ENCODE data around the gene NHLRC4.

Gene NHLRC4

GRCh38 chr16:548586-548985 is 18.2 kb upstream of the NHLRC4 start:
- in situ Hi-C loops (cut with HindIII; ENCODE audit: low sequenced_read_pairs) = loop anchor here (25.0 kb wide), 1 partner anchor 89 kb away; the partner anchor contains the start of genes MCRIP2, METTL26, WDR90 and WFIKKN1

GRCh38 chr16:549544-550263 is 17.1 kb upstream of the NHLRC4 start:
- in situ Hi-C loops (cut with HindIII; ENCODE audit: low sequenced_read_pairs) = loop anchor here (25.0 kb wide), 1 partner anchor 88 kb away; the partner anchor contains the start of genes MCRIP2, METTL26, WDR90 and WFIKKN1

GRCh38 chr16:551210-551609 is 15.6 kb upstream of the NHLRC4 start:
- in situ Hi-C loops (cut with HindIII; ENCODE audit: low sequenced_read_pairs) = no loop called here

- in situ Hi-C loops (cut with HindIII; ENCODE audit: low sequenced_read_pairs) = no loop called here
Measured at GRCh38 chr16:552171-552570, 14.6 kb upstream of the NHLRC4 start.

- in situ Hi-C loops (cut with HindIII; ENCODE audit: low sequenced_read_pairs) = no loop called here
Measured at GRCh38 chr16:553601-554296, 13.1 kb upstream of the NHLRC4 start.

GRCh38 chr16:554297-554621 is 12.5 kb upstream of the NHLRC4 start:
- in situ Hi-C loops (cut with HindIII; ENCODE audit: low sequenced_read_pairs) = no loop called here

GRCh38 chr16:554640-555365 is 12.0 kb upstream of the NHLRC4 start:
- in situ Hi-C loops (cut with HindIII; ENCODE audit: low sequenced_read_pairs) = no loop called here

GRCh38 chr16:555528-556473 is 11.0 kb upstream of the NHLRC4 start:
- in situ Hi-C loops (cut with HindIII; ENCODE audit: low sequenced_read_pairs) = no loop called here

- in situ Hi-C loops (cut with HindIII; ENCODE audit: low sequenced_read_pairs) = no loop called here
Measured at GRCh38 chr16:556474-557173, 10.2 kb upstream of the NHLRC4 start.

- in situ Hi-C loops (cut with HindIII; ENCODE audit: low sequenced_read_pairs) = no loop called here
Measured at GRCh38 chr16:557463-558297, 9.1 kb upstream of the NHLRC4 start.

GRCh38 chr16:558298-559020 is 8.3 kb upstream of the NHLRC4 start:
- in situ Hi-C loops (cut with HindIII; ENCODE audit: low sequenced_read_pairs) = no loop called here

- in situ Hi-C loops (cut with HindIII; ENCODE audit: low sequenced_read_pairs) = no loop called here
Measured at GRCh38 chr16:559021-559380, 7.8 kb upstream of the NHLRC4 start.

- in situ Hi-C loops (cut with HindIII; ENCODE audit: low sequenced_read_pairs) = no loop called here
Measured at GRCh38 chr16:559411-560203, 7.2 kb upstream of the NHLRC4 start.

- in situ Hi-C loops (cut with HindIII; ENCODE audit: low sequenced_read_pairs) = no loop called here
Measured at GRCh38 chr16:560204-560700, 6.6 kb upstream of the NHLRC4 start, which contains the start of gene PRR35. Gene PRR35 (plus strand): TSS chr16:560394. CDS start chr16:563295, 2,901 bp downstream.

GRCh38 chr16:560701-561412 is 5.9 kb upstream of the NHLRC4 start:
- in situ Hi-C loops (cut with HindIII; ENCODE audit: low sequenced_read_pairs) = no loop called here

GRCh38 chr16:561413-561794 is 5.4 kb upstream of the NHLRC4 start:
- in situ Hi-C loops (cut with HindIII; ENCODE audit: low sequenced_read_pairs) = no loop called here
